SK-N-SH treated with all-trans-retinoic acid at 6 μM for 48 hours (cell line): ENCODE results near the gene MRPL34.

Experiments
- ATAC-seq: fragments of 200-7000 bp; cut with Tn5 transposase; 3 replicates; pipeline ENCODE4 v1.9.1; 2020; ENCODE audit warnings: mild to moderate bottlenecking, moderate library complexity
- ARNTL ChIP-seq: fragments of 450-650 bp; formaldehyde crosslinking; IDR thresholded peaks from 2 replicates; pipeline ENCODE4 v1.5.0; 2020; ENCODE audit warnings: low read depth, mild to moderate bottlenecking, moderate library complexity, borderline replicate concordance
- BACH2 ChIP-seq: fragments of 250-450 bp; sonication (Bioruptor Pico); IDR thresholded peaks from 2 replicates; pipeline ENCODE4 v1.9.0; 2021; ENCODE audit warnings: mild to moderate bottlenecking, borderline replicate concordance
- CREB5 ChIP-seq: fragments of 250-450 bp; sonication (Bioruptor Pico); IDR thresholded peaks from 2 replicates; pipeline ENCODE4 v1.5.1; 2020; ENCODE audit warnings: low read depth, mild to moderate bottlenecking, moderate library complexity
- CSDC2 ChIP-seq: fragments of 250-450 bp; sonication (Bioruptor Pico); IDR thresholded peaks from 2 replicates; pipeline ENCODE4 v1.5.0; 2020; ENCODE audit warnings: mild to moderate bottlenecking, moderate library complexity
- CSRNP3 ChIP-seq: fragments of 250-450 bp; sonication (Bioruptor Pico); IDR thresholded peaks from 2 replicates; pipeline ENCODE4 v1.5.1; 2021; ENCODE audit warnings: mild to moderate bottlenecking, moderate library complexity
- ESRRG ChIP-seq: fragments of 250-450 bp; sonication (Bioruptor Pico); IDR thresholded peaks from 2 replicates; pipeline ENCODE4 v1.6.1; 2021; ENCODE audit warnings: mild to moderate bottlenecking
- GLIS3 ChIP-seq: fragments of 250-450 bp; sonication (Bioruptor Pico); IDR thresholded peaks from 2 replicates; pipeline ENCODE4 v1.5.0; 2020; ENCODE audit warnings: mild to moderate bottlenecking, moderate library complexity
- OSR1 ChIP-seq: fragments of 250-450 bp; sonication (Bioruptor Pico); IDR thresholded peaks from 2 replicates; pipeline ENCODE4 v1.8.0; 2022; ENCODE audit warnings: moderate library complexity, mild to moderate bottlenecking, inconsistent platforms
- PATZ1 ChIP-seq: fragments of 250-450 bp; sonication (Bioruptor Pico); IDR thresholded peaks from 2 replicates; pipeline ENCODE4 v1.8.0; 2020; ENCODE audit warnings: mild to moderate bottlenecking, moderate library complexity, borderline replicate concordance
- POU6F1 ChIP-seq: fragments of 250-450 bp; sonication (Bioruptor Pico); IDR thresholded peaks from 2 replicates; pipeline ENCODE4 v1.8.0; 2021; ENCODE audit warnings: low read depth, mild to moderate bottlenecking, moderate library complexity, borderline replicate concordance
- PPARA ChIP-seq: fragments of 250-450 bp; sonication (Bioruptor Pico); IDR thresholded peaks from 2 replicates; pipeline ENCODE4 v1.5.0; 2020; ENCODE audit warnings: mild to moderate bottlenecking, borderline replicate concordance
- RARB ChIP-seq: fragments of 250-450 bp; sonication (Bioruptor Pico); IDR thresholded peaks from 2 replicates; pipeline ENCODE4 v1.8.0; 2021; ENCODE audit warnings: mild to moderate bottlenecking, moderate library complexity
- SNAI2 ChIP-seq: fragments of 250-450 bp; sonication (Bioruptor Pico); IDR thresholded peaks from 2 replicates; pipeline ENCODE4 v1.5.0; 2020; ENCODE audit warnings: mild to moderate bottlenecking, moderate library complexity
- TOX ChIP-seq: fragments of 250-450 bp; sonication (Bioruptor Pico); IDR thresholded peaks from 2 replicates; pipeline ENCODE4 v1.8.0; 2021; ENCODE audit warnings: mild to moderate bottlenecking, moderate library complexity, borderline replicate concordance
- TSHZ2 ChIP-seq: fragments of 250-450 bp; sonication (Bioruptor Pico); IDR thresholded peaks from 2 replicates; pipeline ENCODE4 v1.5.0; 2020; ENCODE audit warnings: mild to moderate bottlenecking, moderate library complexity
- ZFP3 ChIP-seq: fragments of 250-450 bp; sonication (Bioruptor Pico); IDR thresholded peaks from 2 replicates; pipeline ENCODE4 v1.5.0; 2020; ENCODE audit warnings: mild to moderate bottlenecking, moderate library complexity
- ZNF8 ChIP-seq: fragments of 450-650 bp; formaldehyde crosslinking; IDR thresholded peaks from 2 replicates; pipeline ENCODE4 v1.5.0; 2020; ENCODE audit warnings: mild to moderate bottlenecking, moderate library complexity

The MRPL34 gene

GRCh38 chr19:17303940-17304267 lies 1.8 kb upstream of the MRPL34 start:
- no peak for ATAC-seq
- TF ChIP-seq SNAI2 (CRISPR knock-in tag) (no peak), GLIS3 (no peak), ZFP3 (CRISPR knock-in tag) (no peak), PPARA (CRISPR knock-in tag) (no peak), RARB (CRISPR knock-in tag) (no peak), TSHZ2 (CRISPR knock-in tag) (no peak), CSDC2 (CRISPR knock-in tag) (no peak), CSRNP3 (CRISPR knock-in tag) (no peak), PATZ1 (no peak)

- no peak for ATAC-seq
- TF ChIP-seq PPARA (CRISPR knock-in tag) (no peak), CSRNP3 (CRISPR knock-in tag) (no peak), POU6F1 (CRISPR knock-in tag) (no peak), TOX (no peak), CREB5 (CRISPR knock-in tag) (no peak), CSDC2 (CRISPR knock-in tag) (no peak), GLIS3 (no peak), OSR1 (CRISPR knock-in tag) (no peak)
Measured at GRCh38 chr19:17304386-17305215, 1.1 kb upstream of the MRPL34 start.

- TF ChIP-seq BACH2 (CRISPR knock-in tag) (no peak), TSHZ2 (CRISPR knock-in tag) (no peak), ESRRG (CRISPR knock-in tag) (no peak), CREB5 (CRISPR knock-in tag) (no peak), GLIS3 (no peak), RARB (CRISPR knock-in tag) (no peak), ZNF8 (no peak), ARNTL (CRISPR knock-in tag) (no peak)
- ATAC-seq = no peak
Measured at GRCh38 chr19:17305216-17305516, 506 bp upstream of the MRPL34 start.
